T-cell (primary cell): Measurements from ENCODE around the gene ASPSCR1. TPM values are rescaled to one million over a fixed set of nuclear protein-coding genes. Genes with fewer than 3 reads are reported as not detected.

Experiments
- ATAC-seq, 4 experiments: fragments of 200-7000 bp in 3 of 4; fragments of 150-1000 bp in 1 of 4; cut with Tn5 transposase; replicated peaks in 1 of 4; 1 replicate in 3 of 4; 2 replicates in 1 of 4; pipeline ENCODE4 v1.10.0; 2021; ENCODE audit warnings: moderate library complexity in 3 of 4, mild to moderate bottlenecking in 2 of 4, moderate number of reproducible peaks in 1 of 4
- CTCF ChIA-PET, 2 donors: fragments of 300-600 bp; sonication (Branson Sonifier 250); formaldehyde crosslinking; loops; one replicate each; lab custom pipeline; 2022; ENCODE audit warnings: antibody characterized with exemption in 2 of 2; lab: Charles Lee
- POLR2A ChIA-PET, 2 donors: fragments of 300-600 bp; sonication (Branson Sonifier 250); formaldehyde crosslinking; loops; one replicate each; lab custom pipeline; 2022; ENCODE audit warnings: antibody characterized with exemption in 2 of 2; lab: Charles Lee
- DNase-seq, 35 experiments: peaks; one replicate each; pipeline versions ENCODE4 v3.0.0 to v3.0.0-alpha.2; 2013 to 2023
- H3K27ac ChIP-seq: one replicate; pipeline ENCODE4 v1.5.1; 2013; ENCODE audit warnings: low read length
- H3K27me3 ChIP-seq, 2 experiments: replicated peaks in 1 of 2; 1 replicate in 1 of 2; 2 replicates in 1 of 2; pipeline versions ENCODE4 v1.6.1 to v1.7.0; 2013; ENCODE audit warnings: low read length in 1 of 2, mixed read lengths in 1 of 2; ENCODE audit not compliant: control insufficient read depth in 2 of 2, insufficient read depth in 2 of 2; ENCODE audit errors: extremely low read depth in 1 of 2
- H3K36me3 ChIP-seq, 2 donors: 1 replicate in 1 of 2; 2 replicates in 1 of 2; pipeline versions ENCODE4 v1.6.1 to v1.7.0; 2013; ENCODE audit warnings: low read length in 1 of 2; ENCODE audit not compliant: control insufficient read depth in 2 of 2, insufficient read depth in 1 of 2; ENCODE audit errors: extremely low read depth in 1 of 2
- H3K4me1 ChIP-seq, 2 experiments: 1 replicate in 1 of 2; 2 replicates in 1 of 2; pipeline versions ENCODE4 v1.6.1 to v1.7.0; 2013; ENCODE audit warnings: low read length in 2 of 2, mixed read lengths in 1 of 2; ENCODE audit not compliant: insufficient read depth in 2 of 2, control insufficient read depth in 1 of 2; ENCODE audit errors: extremely low read depth in 1 of 2
- H3K4me3 ChIP-seq, 2 donors: 1 replicate in 1 of 2; 2 replicates in 1 of 2; pipeline versions ENCODE4 v1.5.1 to v1.7.0; 2013; ENCODE audit warnings: mild to moderate bottlenecking in 2 of 2, low read length in 1 of 2, moderate library complexity in 1 of 2; ENCODE audit not compliant: control insufficient read depth in 1 of 2; ENCODE audit errors: extremely low read depth in 1 of 2
- H3K9me3 ChIP-seq: 2 replicates; pipeline ENCODE4 v1.7.0; 2013
- H3K27ac Mint-ChIP-seq, 2 donors: one replicate each; pipeline ENCODE4 v1.8.0; 2020 to 2021; ENCODE audit warnings: mild to moderate bottlenecking in 2 of 2, mixed read lengths in 2 of 2
- H3K27me3 Mint-ChIP-seq, 2 donors: one replicate each; pipeline ENCODE4 v1.8.0; 2021 to 2022; ENCODE audit warnings: mixed read lengths in 2 of 2
- H3K36me3 Mint-ChIP-seq: one replicate; pipeline ENCODE4 v1.8.0; 2021; ENCODE audit warnings: mixed read lengths
- H3K4me1 Mint-ChIP-seq, 3 donors: one replicate each; pipeline ENCODE4 v1.8.0; 2020 to 2022; ENCODE audit warnings: mixed read lengths in 3 of 3, mild to moderate bottlenecking in 1 of 3
- H3K4me3 Mint-ChIP-seq, 3 donors: one replicate each; pipeline ENCODE4 v1.8.0; 2020 to 2022; ENCODE audit warnings: mild to moderate bottlenecking in 3 of 3, mixed read lengths in 3 of 3, moderate library complexity in 3 of 3
- H3K9me3 Mint-ChIP-seq, 3 donors: one replicate each; pipeline ENCODE4 v1.8.0; 2020 to 2022; ENCODE audit warnings: mixed read lengths in 3 of 3
- WGBS: methylation state at CpG from one replicate; pipeline ENCODE4 v1.1.5; 2013; ENCODE audit warnings: missing lambda C conversion rate; ENCODE audit not compliant: insufficient coverage; 5-methylcytosine and 5-hydroxymethylcytosine counted together
- total RNA-seq, 35 experiments: library from RNA in 6 of 35; stranded (reverse) in 6 of 35; fragments of 120-200 nt in 1 of 35; gene quantifications; one replicate each; pipeline versions ENCODE4 v1.2.1 to v1.2.4 and lab custom pipeline; 2013 to 2026

The ASPSCR1 gene
- total RNA-seq, 5 donors from 2014 or later (not counting 1 experiment from before 2014, with no cell fraction given), result 34.6 to 49.7 (median 44.9) TPM

DNA sequence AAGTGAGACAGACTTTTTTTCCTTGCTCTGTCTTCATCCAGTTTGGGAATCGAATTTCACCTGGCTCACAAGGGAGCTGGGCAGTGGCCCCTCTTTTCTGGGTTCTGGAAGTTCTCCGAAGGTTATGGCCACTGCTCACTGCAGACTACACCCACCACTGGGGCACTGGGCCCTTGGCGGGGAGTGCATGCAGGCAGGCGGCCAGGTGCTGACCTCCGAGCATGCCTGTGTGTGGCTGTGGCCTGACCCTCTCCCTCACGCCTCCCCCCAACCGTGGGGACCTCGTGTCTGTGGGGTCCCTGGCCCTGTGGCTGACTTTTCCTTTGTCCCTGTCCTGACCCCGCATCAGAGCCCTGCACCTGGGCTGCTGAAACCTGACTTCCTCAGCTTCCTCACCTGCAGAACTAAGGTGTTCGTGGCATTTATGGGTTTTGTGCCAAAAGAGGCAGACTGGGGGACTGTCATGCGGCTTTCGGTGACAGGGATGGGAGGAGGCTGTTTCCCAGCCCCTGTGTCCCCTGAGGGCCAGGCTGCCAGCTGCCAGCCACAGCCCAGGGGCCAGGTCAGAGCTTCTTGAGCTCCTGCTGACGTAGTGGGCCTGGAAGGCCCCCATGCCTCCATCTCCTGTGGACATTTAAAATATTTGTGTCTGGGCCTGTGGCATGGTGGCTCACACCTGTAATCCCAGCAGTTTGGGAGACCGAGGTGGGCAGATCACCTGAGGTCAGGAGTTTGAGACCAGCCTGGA, 21.4 kb downstream of the ASPSCR1 start:
- Mint-ChIP-seq H3K36me3 (peaks cover 3% of the 10 kb centered on the region), H3K27ac (no peak overlapping the region), H3K27me3 (no peaks in the 10 kb centered on the region), H3K4me1 (no peaks in the 10 kb centered on the region), H3K9me3 (no peaks in the 10 kb centered on the region), H3K4me3 (no peak overlapping the region)
- WGBS, result 83% methylated on average over 12 of the region's 14 CpGs
- no peak overlapping the region for H3K4me3 ChIP-seq
- ATAC-seq (no peak), DNase-seq (no peak)
- H3K9me3 ChIP-seq, result no peaks in the 10 kb centered on the region
- no peaks in the 10 kb centered on the region for H3K4me1 ChIP-seq
- CTCF ChIA-PET, result interaction anchor here in 1 of 2 donors (0.7 kb wide), 1 partner anchor 213 kb away, joined by 3 read pairs; no protein-coding TSS in a partner anchor
- no peak overlapping the region for H3K27ac ChIP-seq
- H3K36me3 ChIP-seq, result peaks cover 0 to 5% of the 10 kb centered on the region in 2 donors
- no peaks in the 10 kb centered on the region for H3K27me3 ChIP-seq
- POLR2A ChIA-PET, result no interaction called here

DNA sequence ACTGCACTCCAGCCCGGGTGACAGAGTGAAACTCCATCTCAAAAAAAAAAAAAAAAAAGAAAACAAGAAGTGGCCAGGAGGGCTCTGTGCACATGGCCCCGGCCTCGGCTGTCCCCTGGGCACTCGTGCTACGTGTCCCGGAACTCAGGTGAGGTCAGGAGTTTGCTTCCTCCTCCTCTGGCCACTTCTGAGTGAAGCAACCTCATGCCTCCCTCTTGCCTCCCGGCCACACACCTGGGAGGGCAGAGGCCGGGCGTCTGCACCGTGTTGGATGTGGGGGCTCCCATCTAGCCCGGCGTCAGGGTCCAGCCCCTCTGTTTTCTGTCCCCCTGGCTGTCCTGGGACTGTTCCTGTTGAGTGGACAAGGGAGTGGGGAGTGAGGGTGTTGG, 22.2 kb downstream of the ASPSCR1 start:
- DNase-seq, result no peak
- Mint-ChIP-seq H3K4me3 (no peak overlapping the region), H3K27me3 (no peaks in the 10 kb centered on the region), H3K36me3 (peaks cover 3% of the 10 kb centered on the region), H3K9me3 (no peaks in the 10 kb centered on the region), H3K4me1 (no peaks in the 10 kb centered on the region), H3K27ac (no peak overlapping the region)
- Histone ChIP-seq H3K4me1 (no peaks in the 10 kb centered on the region), H3K4me3 (no peak overlapping the region), H3K9me3 (no peaks in the 10 kb centered on the region), H3K36me3 (peaks cover 0 to 4% of the 10 kb centered on the region in 2 donors), H3K27me3 (no peaks in the 10 kb centered on the region), H3K27ac (no peak overlapping the region)
- POLR2A ChIA-PET, result no interaction called here
- no peak for ATAC-seq
- CTCF ChIA-PET, result interaction anchor here in 1 of 2 donors (0.7 kb wide), 1 partner anchor 212 kb away, joined by 3 read pairs; no protein-coding TSS in a partner anchor
- 96% methylated on average over 9 of the region's 12 CpGs for WGBS

DNA sequence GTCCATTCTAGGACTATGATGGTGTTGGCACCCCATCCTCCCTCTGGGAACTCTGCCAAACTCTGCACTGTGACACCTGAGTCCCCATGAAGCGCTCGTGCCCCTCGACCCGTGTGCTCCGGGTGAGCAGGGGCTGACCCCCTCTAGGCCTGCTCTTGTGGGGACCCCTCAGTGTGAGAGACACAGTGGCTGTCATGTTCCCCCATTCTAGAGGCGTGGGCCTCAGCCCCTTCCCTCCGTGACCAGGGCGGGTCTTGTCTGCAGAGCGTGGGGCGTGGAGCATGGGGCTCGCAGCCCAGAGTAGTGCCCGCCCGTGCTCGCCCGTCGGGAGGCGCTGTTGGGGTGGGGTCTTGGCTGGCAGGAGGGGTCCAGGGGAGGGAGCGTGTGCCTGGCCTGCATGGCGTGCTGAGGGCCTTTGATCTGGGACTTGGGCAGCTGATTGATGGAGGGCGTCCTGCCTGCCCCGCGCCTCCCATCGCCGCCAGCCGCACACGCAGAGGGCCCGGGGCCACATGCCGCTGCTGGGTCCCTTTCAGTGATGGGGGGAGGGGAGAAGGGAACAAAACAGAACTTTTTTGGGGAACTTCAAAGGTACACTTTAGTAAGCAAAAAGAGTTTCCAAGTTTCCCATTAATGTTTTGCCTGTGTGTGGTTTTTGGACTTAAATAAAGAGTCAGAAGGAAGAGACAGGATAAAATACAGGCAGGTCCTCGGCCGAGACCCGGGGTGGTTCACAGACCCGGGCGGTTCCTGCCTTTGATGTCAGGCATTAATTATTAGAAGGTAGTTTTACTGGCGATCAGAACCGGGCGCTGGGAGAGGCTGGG, 22.8 kb downstream of the ASPSCR1 start:
- Mint-ChIP-seq H3K4me3 (no peak overlapping the region), H3K9me3 (no peaks in the 10 kb centered on the region), H3K27ac (no peak overlapping the region), H3K36me3 (peaks cover 3% of the 10 kb centered on the region), H3K4me1 (no peaks in the 10 kb centered on the region), H3K27me3 (no peaks in the 10 kb centered on the region)
- 96% methylated on average over 18 of the region's 36 CpGs for WGBS
- ChIA-PET POLR2A (no interaction called here), CTCF (no interaction called here)
- Histone ChIP-seq H3K4me1 (no peaks in the 10 kb centered on the region), H3K36me3 (peaks cover 0 to 3% of the 10 kb centered on the region in 2 donors), H3K4me3 (no peak overlapping the region), H3K9me3 (no peaks in the 10 kb centered on the region), H3K27ac (no peak overlapping the region), H3K27me3 (no peaks in the 10 kb centered on the region)
- DNase-seq, result no peak
- ATAC-seq, result no peak

DNA sequence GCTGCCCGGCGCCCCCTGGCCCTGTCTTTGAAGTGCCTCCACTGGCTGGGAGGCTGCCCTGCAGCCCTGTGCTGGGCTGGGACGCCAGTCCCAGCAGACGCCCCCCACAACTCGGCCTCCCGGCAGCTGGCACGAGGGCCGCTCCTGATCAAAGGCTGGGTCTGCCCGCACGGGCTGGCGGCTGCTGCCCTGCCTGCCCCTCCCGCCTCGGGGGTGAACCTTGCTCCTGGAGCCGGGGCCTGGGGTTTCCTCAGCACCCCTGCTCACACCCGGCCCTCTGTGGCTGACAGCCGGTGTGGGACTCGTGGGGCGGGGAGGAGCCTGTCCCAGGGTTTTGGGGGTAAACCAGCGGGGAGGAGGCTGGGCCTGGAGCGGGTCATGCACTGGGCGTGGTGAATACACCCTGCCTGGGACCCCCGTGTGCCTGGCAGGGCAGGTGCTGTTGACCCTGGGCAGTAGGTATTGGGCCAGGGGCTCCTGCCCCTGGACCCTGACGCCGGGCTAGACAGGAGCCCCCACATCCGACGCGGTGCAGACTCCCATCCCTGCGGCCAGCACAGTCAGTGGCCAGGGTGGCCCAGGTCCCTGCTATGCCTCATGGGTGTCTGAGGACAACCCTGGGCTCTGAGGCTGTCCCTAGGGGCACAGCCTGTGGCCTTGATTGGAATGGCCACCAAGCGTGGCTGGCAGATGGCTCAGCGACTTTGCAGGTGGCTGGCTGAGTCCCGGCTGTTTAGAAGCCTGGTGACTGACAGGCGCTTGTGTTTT, 23.6 kb downstream of the ASPSCR1 start:
- DNase-seq (no peak), ATAC-seq (no peak)
- ChIA-PET CTCF (no interaction called here), POLR2A (no interaction called here)
- no peaks in the 10 kb centered on the region for H3K9me3 Mint-ChIP-seq
- no peak overlapping the region for H3K27ac ChIP-seq
- H3K4me3 ChIP-seq, result no peak overlapping the region
- H3K36me3 ChIP-seq, result no peaks in the 10 kb centered on the region
- no peaks in the 10 kb centered on the region for H3K27me3 ChIP-seq
- H3K4me1 Mint-ChIP-seq, result no peaks in the 10 kb centered on the region
- no peak overlapping the region for H3K27ac Mint-ChIP-seq
- no peaks in the 10 kb centered on the region for H3K4me1 ChIP-seq
- H3K4me3 Mint-ChIP-seq, result no peak overlapping the region
- peaks cover 3% of the 10 kb centered on the region for H3K36me3 Mint-ChIP-seq
- no peaks in the 10 kb centered on the region for H3K27me3 Mint-ChIP-seq
- no peaks in the 10 kb centered on the region for H3K9me3 ChIP-seq
- 92% methylated on average over 30 of the region's 32 CpGs for WGBS

DNA sequence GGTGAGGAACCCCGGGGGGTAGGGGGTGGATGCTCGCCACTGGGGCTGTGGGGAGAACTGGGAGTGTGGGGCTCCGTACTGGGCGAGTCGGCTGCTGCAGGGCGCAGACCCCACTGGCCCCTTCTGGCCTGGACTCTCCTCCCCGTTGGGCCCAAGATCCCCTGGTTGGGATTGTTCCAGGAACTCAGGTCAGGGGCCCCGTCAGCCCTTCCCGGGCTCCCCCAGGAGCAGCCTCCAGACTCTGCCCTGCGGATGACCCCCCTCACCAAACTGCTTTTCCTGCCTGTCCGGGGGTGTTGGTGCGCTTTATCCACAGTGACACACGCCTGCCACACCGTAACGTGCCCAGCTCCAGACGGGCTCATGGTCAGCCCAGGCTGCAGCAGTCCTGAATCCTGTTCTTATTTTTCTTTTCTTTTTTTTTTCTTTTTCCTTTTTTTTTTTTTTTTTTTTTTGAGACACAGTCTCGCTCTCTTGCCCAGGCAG, 24.2 kb downstream of the ASPSCR1 start:
- no peaks in the 10 kb centered on the region for H3K27me3 ChIP-seq
- no peak overlapping the region for H3K4me3 ChIP-seq
- H3K36me3 ChIP-seq, result no peaks in the 10 kb centered on the region
- H3K4me1 ChIP-seq, result no peaks in the 10 kb centered on the region
- no peak for DNase-seq
- H3K27me3 Mint-ChIP-seq, result no peaks in the 10 kb centered on the region
- H3K4me1 Mint-ChIP-seq, result no peaks in the 10 kb centered on the region
- no peak overlapping the region for H3K27ac ChIP-seq
- ATAC-seq, result no peak
- POLR2A ChIA-PET, result no interaction called here
- no peak overlapping the region for H3K4me3 Mint-ChIP-seq
- H3K9me3 ChIP-seq, result no peaks in the 10 kb centered on the region
- CTCF ChIA-PET, result interaction anchor here in 1 of 2 donors (0.7 kb wide), 1 partner anchor 1835 kb away, joined by 3 read pairs; no protein-coding TSS in a partner anchor
- H3K27ac Mint-ChIP-seq, result no peak overlapping the region
- WGBS, result 94% methylated on average over 14 of the region's 17 CpGs
- no peaks in the 10 kb centered on the region for H3K9me3 Mint-ChIP-seq
- H3K36me3 Mint-ChIP-seq, result peaks cover 3% of the 10 kb centered on the region
